HG02943 (cell line): Measurements from ENCODE around the gene GOLGA8B.
"Not testable (repeated sequence)": the region's sequence is repeated elsewhere in the genome, so short reads cannot be mapped to it uniquely, and the experiment has no call there.

Experiments
- ATAC-seq: cut with Tn5 transposase; IDR thresholded peaks from one replicate; pipeline ENCODE4 v1.9.1; 2021; ENCODE audit warnings: mild to moderate bottlenecking, low read depth, moderate library complexity; ENCODE audit not compliant: unreplicated experiment

The GOLGA8B gene

DNA sequence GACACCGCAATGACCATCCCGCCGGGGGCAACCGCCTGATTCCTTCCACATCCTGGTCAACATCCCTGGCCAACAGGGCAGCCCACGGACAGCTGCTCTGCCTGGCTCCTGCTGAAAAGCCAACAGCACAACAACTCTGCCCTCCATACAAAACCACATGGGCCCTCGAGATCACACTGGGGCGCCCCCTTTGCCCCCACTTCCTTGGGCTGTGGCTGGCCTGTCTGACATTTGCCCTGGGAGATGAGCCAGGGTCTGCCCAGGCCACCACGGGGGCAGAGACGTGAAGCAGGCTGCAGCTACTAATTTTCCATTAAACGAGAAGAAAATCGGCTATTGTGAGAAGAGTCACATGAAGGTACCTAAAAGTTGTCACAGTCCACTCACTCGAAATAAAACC, 16.3 kb downstream of the GOLGA8B start:
- not testable (repeated sequence) for ATAC-seq

DNA sequence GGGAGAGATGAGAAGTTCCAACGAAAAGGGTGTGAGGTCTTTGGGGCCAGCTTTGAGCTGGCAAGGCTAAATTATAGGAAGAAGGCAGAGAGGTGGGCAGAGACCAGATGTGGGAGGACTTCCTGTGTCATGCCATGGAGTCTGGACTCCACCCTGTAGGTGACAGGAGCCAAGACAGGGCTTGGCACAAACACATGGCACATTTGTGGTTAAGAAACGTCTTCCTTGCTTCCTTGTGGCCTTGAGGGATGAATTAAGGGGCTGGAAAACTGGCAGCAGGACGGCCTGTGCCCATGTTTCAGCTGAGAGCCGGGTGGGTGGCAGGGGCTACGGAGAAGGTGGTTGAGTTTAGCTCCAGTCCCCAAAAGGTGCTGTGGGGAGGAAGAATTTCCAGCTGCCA, 18.7 kb downstream of the GOLGA8B start:
- not testable (repeated sequence) for ATAC-seq

DNA sequence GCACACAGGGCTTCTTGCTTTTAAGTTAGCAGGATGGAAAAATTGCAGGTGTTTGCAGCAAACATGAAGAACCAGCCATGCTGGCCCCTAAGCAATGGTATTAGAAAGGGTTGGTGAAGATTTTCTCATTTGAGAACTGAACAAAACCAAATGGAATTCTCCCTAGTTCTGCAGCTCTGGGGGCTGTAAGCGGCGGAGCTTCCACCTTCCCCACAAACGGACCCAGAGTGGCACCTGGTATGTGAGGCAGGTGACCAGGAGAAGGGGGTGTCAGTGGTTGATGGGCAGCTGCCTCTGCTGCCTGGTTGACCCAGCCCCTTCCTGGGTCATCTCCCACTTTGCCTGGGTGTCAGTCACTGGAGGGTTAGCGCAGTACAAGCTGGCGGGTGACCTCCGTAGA, 22.6 kb downstream of the GOLGA8B start:
- not testable (repeated sequence) for ATAC-seq

DNA sequence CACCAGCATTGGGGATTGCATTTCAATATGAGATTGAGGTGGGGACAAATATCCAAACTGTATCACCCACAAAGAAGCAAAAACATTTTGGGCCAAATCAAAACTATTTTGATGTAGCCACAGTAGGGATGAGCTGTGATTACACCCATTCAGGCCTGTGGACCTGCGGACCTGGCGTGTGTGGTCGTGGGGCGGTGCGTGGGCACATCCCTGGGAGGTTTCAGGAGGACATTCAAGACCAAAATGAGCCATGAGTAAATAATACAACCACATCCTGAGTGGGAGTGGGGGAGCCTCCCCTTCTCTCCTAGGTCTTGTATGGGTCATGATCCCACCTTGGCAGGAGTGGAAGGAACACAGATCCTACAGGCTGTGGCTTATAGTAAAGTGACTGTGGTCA, 23.7 kb downstream of the GOLGA8B start:
- not testable (repeated sequence) for ATAC-seq

DNA sequence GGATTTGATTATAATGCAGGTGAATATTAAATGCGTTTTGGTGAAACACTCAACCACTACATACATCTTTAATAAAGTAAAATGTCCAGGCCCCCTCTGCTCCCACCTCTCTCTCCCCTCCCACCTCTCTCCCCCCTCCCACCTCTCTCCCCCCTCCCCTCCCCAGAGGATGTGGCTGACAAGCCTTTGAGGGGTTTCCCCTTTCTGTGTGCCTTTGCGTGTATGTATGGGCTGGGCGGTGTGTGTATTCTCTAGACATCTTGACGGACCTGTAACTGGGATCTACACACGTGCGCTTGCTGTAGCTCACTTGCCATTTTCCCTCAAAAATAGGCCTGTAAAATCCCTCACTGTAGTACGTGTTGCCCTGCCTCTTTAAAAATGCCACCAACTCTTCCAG, 28.3 kb downstream of the GOLGA8B start:
- ATAC-seq = not testable (repeated sequence)

DNA sequence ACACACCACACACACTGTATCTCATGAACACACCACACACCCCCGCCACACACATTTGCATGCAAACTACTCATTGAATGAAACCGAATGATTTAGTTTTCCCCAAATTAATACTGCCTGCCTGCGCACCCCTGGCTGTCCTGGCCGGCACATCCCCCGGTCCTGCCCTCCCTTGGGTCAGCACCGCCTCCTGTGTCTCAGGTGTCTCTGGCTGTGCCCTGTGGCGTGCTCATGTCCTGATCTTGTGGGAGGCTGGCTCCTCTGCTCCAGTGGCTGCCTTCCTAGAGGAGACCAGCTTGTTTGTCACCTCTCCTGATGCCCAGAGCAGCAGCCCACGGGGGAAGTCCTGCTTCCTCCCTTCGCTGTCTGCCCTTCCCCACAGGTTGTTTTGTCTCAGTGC, 28.7 kb downstream of the GOLGA8B start:
- ATAC-seq = not testable (repeated sequence)

DNA sequence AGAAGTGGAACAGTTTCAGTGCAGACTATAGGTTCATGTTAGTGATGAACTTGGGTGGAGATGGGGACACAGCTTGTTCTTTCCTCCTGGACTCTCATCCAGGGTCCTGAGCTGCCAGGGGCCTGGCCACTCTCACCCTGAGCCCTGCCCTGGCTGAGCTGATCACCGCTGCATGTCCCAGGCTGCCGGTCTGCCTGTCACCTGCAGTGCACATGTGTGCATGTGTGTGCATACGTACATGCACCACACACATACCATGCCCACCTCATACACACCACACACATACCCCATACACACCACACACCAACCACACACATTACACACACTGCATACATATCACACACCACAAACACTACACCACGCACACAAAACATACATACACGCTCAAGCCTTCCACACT, 29.3 kb downstream of the GOLGA8B start:
- ATAC-seq = not testable (repeated sequence)

DNA sequence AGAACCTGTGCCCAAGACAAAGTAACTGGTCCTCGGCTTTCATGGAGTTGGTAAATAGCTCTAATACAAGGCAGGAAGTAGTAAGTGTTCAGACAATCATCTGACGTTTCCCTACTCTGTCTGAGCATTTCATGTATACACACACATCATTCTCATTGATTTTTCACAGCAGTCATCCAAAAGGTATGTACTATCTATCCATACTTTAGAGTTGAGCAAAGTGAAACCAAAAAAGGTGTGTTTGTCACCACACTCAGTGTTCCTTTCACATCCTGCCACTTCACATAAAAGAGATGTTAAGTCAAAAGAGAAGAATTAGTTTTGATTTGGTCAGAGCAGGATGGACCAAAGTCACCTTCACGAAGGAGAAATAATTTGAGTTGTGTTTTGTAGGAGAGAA, 33.3 kb downstream of the GOLGA8B start:
- not testable (repeated sequence) for ATAC-seq

DNA sequence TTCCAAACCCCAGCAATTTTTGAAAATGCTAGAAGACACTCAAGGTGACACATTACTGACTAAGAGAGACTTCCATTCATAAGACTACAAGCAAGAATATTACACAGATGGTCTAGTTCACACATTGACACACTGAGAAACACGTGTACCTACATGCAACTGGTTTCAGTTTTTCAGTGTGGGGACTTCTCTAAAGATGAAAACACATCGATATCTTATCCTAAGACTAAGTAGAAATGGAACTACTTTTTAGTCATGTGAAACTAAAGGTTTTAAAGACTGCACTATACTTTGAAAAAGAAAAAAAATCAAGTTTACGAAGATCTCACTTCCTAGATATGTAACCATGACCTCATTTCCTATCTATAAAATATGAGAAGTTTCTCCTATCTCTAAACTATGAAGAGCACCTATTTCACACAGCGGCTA, 34.1 kb downstream of the GOLGA8B start:
- ATAC-seq = not testable (repeated sequence)

DNA sequence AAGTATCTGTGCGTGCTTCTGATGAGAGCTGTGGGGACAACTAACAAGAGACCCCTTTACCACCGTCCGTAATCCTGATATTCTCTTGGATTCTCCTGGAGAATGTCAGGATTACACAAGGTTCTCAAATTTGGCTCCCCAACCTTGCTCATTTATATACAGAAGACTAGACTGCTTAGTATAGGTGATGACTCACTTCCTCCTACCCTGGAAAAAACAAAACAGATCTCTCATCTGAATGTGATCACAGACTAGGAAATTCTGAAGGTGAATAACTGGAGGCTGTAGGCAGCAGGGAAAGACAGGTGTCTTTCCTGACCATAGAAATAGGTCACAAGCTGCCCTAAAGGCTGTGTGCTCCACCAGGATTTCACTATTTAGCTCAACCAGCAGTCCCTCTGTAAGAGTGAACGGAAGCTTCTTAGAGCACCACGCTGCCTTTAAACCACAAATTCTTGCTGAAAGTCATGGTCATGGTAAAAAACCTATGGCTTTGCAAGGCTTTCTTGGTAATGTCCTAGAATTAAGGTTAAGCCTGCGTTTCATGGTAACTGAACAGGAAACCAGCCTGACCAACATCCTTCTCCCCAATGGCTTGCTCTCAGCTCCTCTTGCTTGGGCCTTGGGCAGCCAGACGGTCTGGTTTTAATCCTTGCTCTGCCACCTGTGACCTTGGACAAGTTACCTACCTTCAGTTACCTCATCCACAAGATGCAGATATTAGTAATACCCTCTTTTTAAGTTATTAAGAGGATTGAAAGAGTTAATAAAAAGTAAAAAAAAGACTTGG, 39.4 kb downstream of the GOLGA8B start:
- not testable (repeated sequence) for ATAC-seq

DNA sequence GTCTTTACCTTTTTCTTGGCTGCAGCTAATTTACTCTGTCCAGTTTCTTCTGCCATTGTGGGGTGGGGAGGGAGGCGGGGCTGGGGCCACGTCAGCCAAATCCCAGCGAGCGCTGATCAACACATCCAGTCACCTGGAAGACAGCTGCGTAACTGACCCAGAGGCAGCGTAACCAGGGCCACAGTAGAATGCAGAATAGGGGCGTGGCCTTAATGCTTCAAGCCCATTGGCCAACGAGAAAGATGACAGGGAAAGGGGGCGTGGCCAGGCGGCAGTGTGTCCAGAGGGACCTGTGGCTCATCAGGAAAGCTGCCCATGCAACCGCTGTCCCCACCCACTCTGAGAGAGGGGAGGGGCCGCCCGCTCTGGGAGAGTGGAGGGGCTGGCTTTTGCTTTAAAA, 47.6 kb downstream of the GOLGA8B start:
- not testable (repeated sequence) for ATAC-seq
